ENCODE data around the gene MOXD1.
"Not testable (repeated sequence)": the region's sequence is repeated elsewhere in the genome, so short reads cannot be mapped to it uniquely, and the experiment has no call there.

Gene MOXD1

DNA sequence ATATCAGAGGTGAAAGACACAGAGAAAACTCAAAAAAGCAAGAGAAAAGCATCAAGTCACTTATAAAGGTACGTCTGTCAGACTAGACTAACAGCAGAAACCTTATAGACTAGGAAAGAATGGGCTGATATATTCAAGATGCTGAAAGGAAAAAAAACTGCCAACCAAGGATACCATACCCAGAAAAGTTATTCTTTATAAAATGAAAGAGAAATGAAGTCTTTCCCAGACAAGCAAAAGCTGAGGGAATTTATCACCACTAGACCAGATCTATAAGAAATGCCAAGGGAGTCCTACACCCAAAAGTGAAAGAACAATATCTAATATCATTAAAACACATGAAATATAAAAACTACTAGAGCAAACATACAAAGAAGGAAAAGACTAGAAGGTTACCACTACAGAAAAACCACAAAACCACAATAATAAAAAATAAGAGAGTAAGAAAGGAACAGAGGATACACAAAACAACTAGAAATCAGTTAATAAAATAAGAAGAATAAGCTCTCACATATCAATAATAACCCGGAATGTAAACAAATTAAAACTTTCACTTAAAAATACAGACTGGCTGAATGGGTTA is 6.2 kb downstream of the MOXD1 start:
- DNase-seq, result no peak

- no peak for DNase-seq
Measured at GRCh38 chr6:132392792-132393191, 8.5 kb downstream of the MOXD1 start.

DNA sequence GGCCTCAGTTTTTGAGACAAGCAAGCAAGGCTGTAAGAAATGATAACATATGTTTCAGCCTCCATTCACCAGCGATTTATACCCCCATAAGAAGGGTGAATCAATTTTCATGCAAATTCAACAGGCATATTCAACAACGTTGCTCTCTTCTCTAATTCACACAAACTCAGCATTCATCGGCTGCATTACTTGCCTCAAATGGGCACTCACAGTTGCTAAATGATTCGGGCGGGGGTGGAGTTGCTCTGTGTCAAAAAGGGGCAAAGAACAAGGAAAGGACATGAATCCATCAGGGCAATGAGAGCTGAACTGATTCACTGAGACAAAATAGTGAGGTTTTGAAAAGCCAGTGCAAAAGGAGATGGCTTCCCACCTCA is 9.0 kb downstream of the MOXD1 start:
- no peak for DNase-seq

- no peak for DNase-seq
Measured at GRCh38 chr6:132391391-132392269, 9.6 kb downstream of the MOXD1 start.

- DNase-seq, result no peak
Measured at GRCh38 chr6:132390451-132390850, 10.8 kb downstream of the MOXD1 start.

DNA sequence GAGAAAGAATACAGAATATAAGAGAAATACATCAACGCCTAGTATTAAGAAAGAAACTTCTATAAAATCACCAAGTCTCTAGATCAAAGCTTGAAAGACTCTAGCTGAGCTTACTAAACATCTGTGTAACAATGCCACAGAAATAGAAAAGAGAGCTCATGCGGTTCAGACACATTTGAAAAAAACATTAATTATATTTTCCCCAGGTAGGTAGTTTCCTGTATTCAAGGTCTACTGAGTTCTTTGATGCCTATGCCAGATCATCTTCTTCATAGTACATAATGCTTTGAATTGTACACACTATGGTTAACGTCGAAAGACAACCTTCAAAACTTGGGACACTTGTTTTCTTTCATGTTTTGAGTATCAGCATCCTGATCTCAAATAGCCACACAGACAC is 11.3 kb downstream of the MOXD1 start:
- DNase-seq, result no peak

DNA sequence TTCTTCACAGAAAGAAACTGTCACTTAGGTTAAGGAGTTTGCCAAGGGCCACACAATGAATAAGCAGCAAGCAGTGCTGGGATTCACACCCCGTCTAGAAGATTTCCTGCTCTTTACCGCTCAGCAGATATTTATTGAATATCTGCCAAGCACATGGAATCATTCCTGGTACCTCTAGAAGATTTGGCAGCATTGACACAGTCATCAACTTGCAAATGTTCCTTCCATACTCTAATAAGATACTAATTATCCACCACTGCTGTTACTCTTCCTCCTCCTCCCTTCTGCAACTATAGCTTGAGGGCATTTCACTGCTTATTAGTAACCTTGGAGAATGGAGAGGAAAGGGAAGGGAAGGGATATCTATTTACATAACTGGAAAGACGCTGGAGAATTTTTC is 13.0 kb downstream of the MOXD1 start:
- no peak for DNase-seq

- no peak for DNase-seq
Measured at GRCh38 chr6:132382630-132383175, 18.6 kb downstream of the MOXD1 start.

- DNase-seq, result no peak
Measured at GRCh38 chr6:132381381-132381780, 19.9 kb downstream of the MOXD1 start.

DNA sequence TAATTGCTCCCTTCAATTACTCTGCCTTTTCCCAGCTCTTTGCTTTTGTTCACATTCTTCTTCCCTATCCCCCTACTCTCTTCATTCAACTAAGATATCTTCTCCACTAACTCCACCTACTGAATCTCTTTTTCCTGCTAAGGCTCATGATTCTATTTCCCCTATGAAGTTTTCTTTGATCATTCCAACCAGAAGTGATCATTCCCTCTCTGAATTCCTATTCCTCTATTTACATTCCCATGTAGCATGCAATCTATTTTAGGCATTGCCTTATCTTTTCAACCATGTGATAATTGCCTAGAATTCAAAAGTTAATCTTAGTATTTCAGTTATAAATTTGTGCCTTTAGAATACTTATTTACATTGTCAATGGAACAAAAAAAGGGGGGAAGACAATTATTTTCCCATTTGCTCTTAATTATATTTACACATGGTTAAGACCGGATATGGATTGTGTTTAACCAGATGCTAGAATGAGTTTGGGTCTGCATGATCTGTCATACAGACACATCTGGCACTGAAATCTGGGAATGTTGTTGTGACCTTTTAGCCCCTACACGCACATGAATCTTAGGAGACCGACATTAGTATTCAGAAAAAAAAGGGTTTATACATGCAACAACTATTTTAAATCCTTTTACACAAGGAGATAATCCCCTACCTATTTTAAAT is 20.8 kb downstream of the MOXD1 start:
- DNase-seq, result no peak

DNA sequence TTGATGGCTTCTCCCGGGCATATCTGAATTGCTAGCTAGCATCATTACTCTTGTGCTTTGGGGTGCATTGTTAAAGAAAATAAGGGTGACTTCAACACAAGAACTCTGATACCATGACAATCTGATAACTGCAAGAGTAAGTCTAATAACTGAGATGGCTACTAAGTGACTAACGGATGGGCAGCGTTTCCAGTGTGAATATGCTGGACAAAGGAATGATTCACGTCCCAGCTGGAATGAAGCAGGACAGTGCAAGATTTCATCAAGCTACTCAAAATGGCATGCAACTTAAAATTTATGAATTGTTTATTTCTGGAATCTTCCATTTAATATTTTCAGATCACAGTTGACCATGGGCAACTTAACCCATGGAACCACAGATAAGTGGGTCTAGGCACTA is 31.7 kb downstream of the MOXD1 start:
- no peak for DNase-seq

- DNase-seq, result no peak
Measured at GRCh38 chr6:132368916-132369481, 32.3 kb downstream of the MOXD1 start.

GRCh38 chr6:132365281-132365907 is 35.9 kb downstream of the MOXD1 start:
- no peak for DNase-seq

- DNase-seq, result no peak
Measured at GRCh38 chr6:132364306-132365074, 36.8 kb downstream of the MOXD1 start.

DNA sequence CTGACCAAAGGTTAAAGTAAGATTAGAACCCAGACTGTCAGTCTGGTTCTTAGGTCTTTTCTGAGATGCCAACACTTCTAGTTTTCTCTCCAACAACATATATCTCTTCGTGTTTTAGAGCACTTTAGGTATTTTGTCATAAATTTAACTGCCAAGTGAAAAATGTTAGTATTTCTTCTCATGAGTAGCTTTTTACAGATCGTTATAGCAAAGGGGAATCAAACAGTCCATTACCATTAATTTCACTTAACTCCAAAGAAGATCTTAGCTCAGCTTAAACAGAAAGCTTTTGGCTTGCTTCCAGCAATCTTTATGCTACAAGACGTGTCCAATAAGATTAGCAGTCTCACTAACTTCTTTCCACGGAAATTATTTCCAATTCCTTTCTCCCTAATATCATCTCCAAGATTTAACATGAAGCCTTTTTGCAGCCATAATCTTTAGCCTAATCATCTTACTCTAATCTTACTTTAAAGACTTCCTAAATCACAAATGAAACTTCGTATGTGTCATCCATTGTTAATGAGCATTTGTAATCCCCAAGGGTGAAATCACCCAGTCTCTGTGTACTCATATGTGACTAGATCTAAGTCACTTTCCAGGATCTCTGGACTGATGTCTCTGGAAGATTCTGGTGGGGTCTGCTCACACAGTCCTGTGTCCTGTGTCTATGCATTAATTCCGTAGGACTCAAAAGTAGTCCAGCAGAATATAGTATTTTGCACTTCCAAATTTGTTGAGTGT is 38.7 kb downstream of the MOXD1 start:
- no peak for DNase-seq

- no peak for DNase-seq
Measured at GRCh38 chr6:132361101-132361500, 40.2 kb downstream of the MOXD1 start.

- DNase-seq, result no peak
Measured at GRCh38 chr6:132359886-132360285, 41.4 kb downstream of the MOXD1 start.

DNA sequence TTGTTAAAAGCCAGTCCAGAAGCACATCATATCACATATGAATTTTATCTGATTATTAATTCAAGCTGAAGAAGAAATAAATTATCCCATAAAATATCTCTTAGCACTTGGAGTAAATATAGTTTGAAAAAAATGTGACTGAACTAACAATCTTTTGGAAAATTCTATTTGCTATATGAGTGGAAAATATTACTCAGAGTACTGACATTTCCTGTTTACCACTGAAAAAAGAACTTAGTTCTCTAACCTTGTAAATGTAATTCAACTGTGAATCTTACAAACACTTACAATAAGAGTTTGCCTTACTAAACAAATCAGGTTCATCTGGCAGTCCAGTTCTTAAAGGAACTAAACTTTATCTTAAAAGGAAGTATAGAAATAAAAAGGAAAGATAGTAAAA is 44.2 kb downstream of the MOXD1 start:
- no peak for DNase-seq

GRCh38 chr6:132354517-132355167 is 46.6 kb downstream of the MOXD1 start:
- no peak for DNase-seq

- not testable (repeated sequence) for DNase-seq
Measured at GRCh38 chr6:132351986-132352385, 49.3 kb downstream of the MOXD1 start.

DNA sequence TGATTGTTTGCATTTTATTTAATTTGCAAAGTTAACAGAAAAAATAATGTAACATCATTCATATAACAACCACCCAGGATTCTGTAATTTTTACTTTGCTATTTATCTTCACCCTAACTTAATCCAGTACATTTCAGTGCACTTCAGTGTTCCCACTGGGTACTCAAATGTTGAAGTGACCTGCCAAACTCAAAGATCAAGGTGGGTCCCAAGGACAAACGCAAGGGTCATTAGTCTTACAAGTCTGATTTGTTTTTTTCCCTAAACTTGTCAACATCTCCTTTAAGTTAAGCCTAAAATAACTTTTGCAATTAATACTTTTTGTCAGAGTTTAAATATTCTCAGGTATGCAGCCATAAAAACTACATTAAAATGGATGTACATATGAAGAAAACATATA is 53.0 kb downstream of the MOXD1 start:
- DNase-seq, result no peak
